DOHH2 (cell line): ENCODE measurements around the gene LETM1.
"Not testable (repeated sequence)": the region's sequence is repeated elsewhere in the genome, so short reads cannot be mapped to it uniquely, and the experiment has no call there.

Experiments used
- H3F3A ChIP-seq: fragments of 200-600 bp; sonication (generic), shearing (Covaris generic); 2 replicates; pipeline ENCODE4 v1.6.0; 2016; ENCODE audit warnings: antibody characterized with exemption, mild to moderate bottlenecking; ENCODE audit not compliant: control insufficient read depth, insufficient read depth
- H3K27ac ChIP-seq: fragments of 200-600 bp; sonication (generic); 2 replicates; pipeline ENCODE4 v1.5.1; 2014; ENCODE audit warnings: low read depth, mild to moderate bottlenecking, low read length, moderate library complexity
- H3K27me3 ChIP-seq: fragments of 200-600 bp; sonication (generic); 2 replicates; pipeline ENCODE4 v1.6.1; 2014; ENCODE audit warnings: mild to moderate bottlenecking, low read length, mixed read lengths; ENCODE audit not compliant: control insufficient read depth
- H3K36me3 ChIP-seq: fragments of 200-600 bp; sonication (generic); 2 replicates; pipeline ENCODE4 v1.6.1; 2014; ENCODE audit warnings: mild to moderate bottlenecking, low read length, moderate library complexity, mixed read lengths; ENCODE audit not compliant: control insufficient read depth
- H3K4me1 ChIP-seq: fragments of 200-600 bp; sonication (generic); 2 replicates; pipeline ENCODE4 v1.6.1; 2014; ENCODE audit warnings: mild to moderate bottlenecking, low read length, mixed read lengths; ENCODE audit not compliant: control insufficient read depth
- H3K4me2 ChIP-seq: fragments of 200-600 bp; sonication (generic); 2 replicates; pipeline ENCODE4 v1.6.0; 2014; ENCODE audit warnings: mild to moderate bottlenecking, low read length, moderate library complexity
- H3K4me3 ChIP-seq: fragments of 200-600 bp; sonication (generic); 2 replicates; pipeline ENCODE4 v1.5.1; 2014; ENCODE audit warnings: mild to moderate bottlenecking, low read length, mixed read lengths
- H3K79me2 ChIP-seq: fragments of 200-600 bp; sonication (generic); 2 replicates; pipeline ENCODE4 v1.6.1; 2014; ENCODE audit warnings: mild to moderate bottlenecking, low read length, mixed read lengths; ENCODE audit not compliant: control insufficient read depth
- H3K9me2 ChIP-seq: fragments of 200-600 bp; sonication (generic); replicated peaks from 2 replicates; pipeline ENCODE4 v1.6.1; 2014; ENCODE audit warnings: mild to moderate bottlenecking, low read length, mixed read lengths; ENCODE audit not compliant: control insufficient read depth
- H3K9me3 ChIP-seq: fragments of 200-600 bp; sonication (generic); 2 replicates; pipeline ENCODE4 v1.6.1; 2014; ENCODE audit warnings: antibody characterized with exemption, low read length, mixed read lengths; ENCODE audit not compliant: control insufficient read depth, insufficient read depth
- H4K20me1 ChIP-seq: fragments of 200-600 bp; sonication (generic); 2 replicates; pipeline ENCODE4 v1.6.0; 2014; ENCODE audit warnings: low read depth, mild to moderate bottlenecking, antibody characterized with exemption, low read length, moderate library complexity; ENCODE audit not compliant: control insufficient read depth, insufficient read depth
- CTCF ChIP-seq: fragments of 200-600 bp; sonication (generic); IDR thresholded peaks from one replicate; pipeline ENCODE4 v1.5.1; 2014; ENCODE audit warnings: antibody characterized with exemption, mild to moderate bottlenecking, low read depth, low read length; ENCODE audit not compliant: poor library complexity, severe bottlenecking
- EZH2phosphoT487 ChIP-seq: fragments of 200-600 bp; sonication (generic); IDR thresholded peaks from 2 replicates; pipeline ENCODE4 v1.6.1; 2017; ENCODE audit warnings: borderline replicate concordance, mild to moderate bottlenecking, antibody characterized with exemption, low read length, moderate library complexity, mixed read lengths

The LETM1 gene

DNA sequence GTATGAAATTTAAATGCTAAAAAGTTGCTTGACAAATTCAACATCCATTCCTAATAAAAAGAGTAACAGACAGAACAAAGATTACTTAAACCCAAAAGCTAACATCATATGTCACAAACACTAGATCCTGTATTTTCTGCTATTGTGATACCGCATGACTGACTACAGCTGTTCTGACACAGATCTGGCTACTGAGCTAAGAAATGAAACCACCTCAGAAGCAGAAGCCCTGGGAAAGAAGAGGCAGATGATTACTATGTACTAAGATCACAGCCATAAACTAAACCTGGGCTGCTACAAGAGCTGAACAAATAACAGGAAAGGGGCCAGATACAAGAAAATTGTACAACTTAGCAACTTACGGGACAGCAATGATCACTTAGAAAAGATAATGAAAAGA lies 9.4 kb downstream of the LETM1 start:
- Histone ChIP-seq H3K9me3 (no peaks in the 10 kb centered on the region), H3K4me3 (no peak overlapping the region), H3K4me1 (no peaks in the 10 kb centered on the region), H4K20me1 (peaks cover 9% of the 10 kb centered on the region; the same call in 1 of the 2 replicates), H3K27ac (no peak overlapping the region), H3K79me2 (peaks cover 73% of the 10 kb centered on the region), H3F3A (no peaks in the 10 kb centered on the region; the same call in 1 of the 2 replicates), H3K36me3 (peaks cover 58% of the 10 kb centered on the region), H3K4me2 (no peak overlapping the region), H3K9me2 (no peaks in the 10 kb centered on the region), H3K27me3 (no peaks in the 10 kb centered on the region)
- TF ChIP-seq CTCF: no peak
- no peak for TF ChIP-seq EZH2phosphoT487

DNA sequence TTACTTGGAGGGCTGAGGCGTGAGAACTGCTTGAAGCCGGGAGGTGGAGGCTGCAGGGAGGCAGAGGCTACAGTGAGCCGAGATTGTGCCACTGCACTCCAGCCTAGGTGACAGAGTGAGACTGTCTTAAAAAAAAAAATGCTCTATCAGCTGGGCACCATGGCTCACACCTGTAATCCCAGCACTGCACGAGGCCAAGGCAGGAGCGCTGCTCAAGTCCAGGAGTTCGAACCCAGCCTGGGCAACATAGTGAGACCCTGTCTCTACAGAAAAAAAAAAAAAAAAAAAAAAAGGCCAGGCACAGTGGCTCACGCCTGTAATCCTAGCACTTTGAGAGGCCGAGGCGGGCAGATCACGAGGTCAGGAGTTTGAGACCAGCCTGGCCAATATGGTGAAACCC lies 11.3 kb downstream of the LETM1 start:
- Histone ChIP-seq H3K36me3 (peaks cover 66% of the 10 kb centered on the region), H3K79me2 (peaks cover 58% of the 10 kb centered on the region)
- H3F3A ChIP-seq, H3K4me3 ChIP-seq, H3K9me3 ChIP-seq, H3K27me3 ChIP-seq, H3K27ac ChIP-seq, H3K4me2 ChIP-seq, H3K9me2 ChIP-seq, H3K4me1 ChIP-seq, H4K20me1 ChIP-seq: not testable (repeated sequence)

DNA sequence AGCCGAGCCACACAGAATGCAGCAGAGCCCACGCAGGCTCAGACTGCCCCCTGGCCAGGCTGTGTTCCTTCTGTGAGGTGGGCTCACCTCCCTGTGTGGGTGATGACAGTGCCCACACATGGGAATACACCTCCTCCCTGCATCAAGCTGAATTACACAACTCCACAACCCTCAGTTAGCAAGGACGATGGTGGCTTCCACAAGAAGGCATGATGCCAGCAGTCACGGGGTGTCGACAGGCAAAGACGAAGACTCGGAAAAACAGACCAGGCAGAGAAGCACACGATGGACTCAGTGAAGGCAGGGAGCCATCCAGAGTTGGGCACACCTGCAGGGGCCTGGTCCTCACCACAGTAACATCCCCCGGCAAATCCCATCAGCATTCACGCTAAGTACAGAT lies 12.1 kb downstream of the LETM1 start:
- H3K9me2 ChIP-seq: no peaks in the 10 kb centered on the region
- peaks cover 71% of the 10 kb centered on the region for H3K36me3 ChIP-seq
- H3K27ac ChIP-seq: no peak overlapping the region
- no peaks in the 10 kb centered on the region for H3K9me3 ChIP-seq
- no peaks in the 10 kb centered on the region for H3K27me3 ChIP-seq
- H3K79me2 ChIP-seq: peaks cover 52% of the 10 kb centered on the region
- no peak overlapping the region for H3K4me3 ChIP-seq
- no peaks in the 10 kb centered on the region for H3K4me1 ChIP-seq
- H3F3A ChIP-seq: no peaks in the 10 kb centered on the region; the same call in 1 of the 2 replicates
- H3K4me2 ChIP-seq: no peak overlapping the region
- 0 out of 2 replicates have a peak, but pooled peaks cover 4% of the 10 kb centered on the region for H4K20me1 ChIP-seq
- no peak for TF ChIP-seq EZH2phosphoT487
- no peak for TF ChIP-seq CTCF

DNA sequence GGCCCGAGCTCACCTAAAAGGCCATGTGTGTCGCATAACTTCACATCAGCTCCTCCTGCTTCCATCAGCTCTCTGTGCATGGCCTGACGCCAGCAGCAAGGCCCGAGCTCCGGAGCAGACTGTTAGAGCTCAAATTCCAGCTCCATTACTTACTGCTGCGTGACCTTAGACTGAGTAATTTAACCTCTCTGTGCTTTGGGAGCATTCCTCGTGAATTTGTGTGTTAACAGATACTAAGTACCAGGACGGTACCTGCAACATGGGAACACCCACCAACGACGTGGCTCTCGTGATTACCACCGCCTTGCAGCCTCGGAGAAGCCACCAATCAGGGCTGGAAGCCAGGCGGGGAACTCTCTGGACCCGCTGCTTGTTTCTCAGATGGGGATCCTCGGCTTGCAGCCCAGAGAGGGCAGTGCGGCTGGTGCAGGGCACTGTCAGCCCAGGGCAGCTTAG lies 12.9 kb downstream of the LETM1 start:
- Histone ChIP-seq H3K4me1 (no peaks in the 10 kb centered on the region), H3K79me2 (peaks cover 49% of the 10 kb centered on the region), H3K27ac (no peak overlapping the region), H3K9me3 (no peaks in the 10 kb centered on the region), H3K9me2 (no peaks in the 10 kb centered on the region), H3K36me3 (peaks cover 73% of the 10 kb centered on the region), H3F3A (no peaks in the 10 kb centered on the region; the same call in 1 of the 2 replicates), H3K4me2 (no peak overlapping the region), H3K4me3 (no peak overlapping the region), H4K20me1 (0 out of 2 replicates have a peak, but pooled peaks cover 4% of the 10 kb centered on the region), H3K27me3 (no peaks in the 10 kb centered on the region)
- no peak for TF ChIP-seq EZH2phosphoT487
- TF ChIP-seq CTCF: no peak
